HG02642 (cell line): Measurements from ENCODE around the gene PROB1.
"Not testable (repeated sequence)": the region's sequence is repeated elsewhere in the genome, so short reads cannot be mapped to it uniquely, and the experiment has no call there.

Experiments used
- ATAC-seq: cut with Tn5 transposase; IDR thresholded peaks from one replicate; pipeline ENCODE4 v1.9.1; 2021; ENCODE audit warnings: mild to moderate bottlenecking; ENCODE audit not compliant: unreplicated experiment, poor library complexity

The PROB1 gene

DNA sequence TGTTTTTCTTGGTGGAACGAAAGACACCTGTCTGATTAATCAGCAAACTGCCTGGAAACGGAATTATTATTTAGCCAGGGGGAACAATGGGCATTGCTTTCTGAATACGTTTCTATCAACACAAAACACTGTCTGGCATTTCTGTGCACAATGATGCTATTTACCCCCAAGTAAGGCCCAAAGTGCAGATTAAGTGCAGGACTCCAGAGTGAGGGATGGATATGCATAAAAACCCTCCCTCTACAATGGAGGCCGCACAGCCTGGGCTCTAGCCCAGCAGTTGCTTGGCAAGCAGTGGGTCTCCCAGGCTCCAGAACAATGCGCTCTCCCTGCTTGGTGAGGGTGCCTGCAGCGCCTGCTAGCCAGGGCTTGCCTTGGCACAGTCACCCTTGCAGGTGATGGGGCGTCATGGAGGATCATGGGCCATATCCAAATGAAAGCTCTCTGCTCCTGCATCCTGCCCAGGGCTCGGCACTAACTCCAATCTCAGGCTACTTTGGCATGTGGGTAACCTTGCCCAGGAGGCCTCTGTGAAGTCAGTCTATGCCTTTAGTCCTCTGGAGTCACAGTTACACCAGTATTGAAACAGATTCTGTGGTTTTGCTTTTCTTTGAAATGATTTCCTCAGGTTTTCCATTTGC lies 20.4 kb upstream of the PROB1 start:
- no peak for ATAC-seq

DNA sequence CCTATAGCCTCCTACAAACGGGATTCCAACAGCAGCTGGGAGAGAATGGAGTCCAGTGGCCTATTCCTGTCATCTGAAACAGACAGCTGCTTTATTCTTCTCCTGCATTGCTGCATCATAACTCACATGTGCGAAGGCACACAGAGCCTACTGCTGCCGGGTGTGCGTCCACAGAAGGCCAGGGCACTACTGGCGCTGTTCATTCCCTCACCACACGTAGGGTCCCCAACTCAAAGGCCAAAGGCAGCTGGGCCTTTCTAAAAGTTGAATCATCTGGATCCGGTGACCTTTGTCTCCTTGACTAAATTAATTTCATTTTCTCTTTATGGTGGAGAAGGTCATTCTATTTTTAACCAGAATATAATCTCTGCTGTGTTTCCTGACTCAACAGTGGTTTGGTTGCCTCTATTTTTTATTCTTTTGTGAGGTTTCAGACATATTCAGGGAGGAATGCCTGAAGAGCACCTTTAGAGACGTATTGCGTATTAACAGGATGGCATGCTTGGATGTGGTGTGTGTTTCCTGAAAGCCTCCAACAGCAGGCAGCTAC lies 19.8 kb upstream of the PROB1 start:
- ATAC-seq, result no peak

DNA sequence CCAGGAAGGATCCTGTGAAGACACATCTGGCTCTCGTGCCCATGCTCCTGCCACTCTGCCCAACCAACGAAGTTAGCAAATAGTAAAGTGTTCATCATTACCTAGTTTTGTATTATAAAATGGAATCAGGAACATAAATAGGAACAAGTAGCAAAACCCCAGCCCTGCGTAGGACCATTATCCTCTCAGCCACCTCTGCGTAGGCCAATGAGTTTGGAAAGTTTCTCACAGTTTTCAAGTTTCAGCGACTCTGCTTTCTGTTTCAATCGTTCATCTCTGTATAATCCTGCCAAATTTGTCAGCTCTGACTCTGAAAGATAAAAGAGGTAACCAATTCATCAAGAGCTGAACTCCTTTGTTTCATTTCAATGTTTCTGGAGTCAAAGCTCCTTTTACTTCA lies 19.1 kb upstream of the PROB1 start:
- ATAC-seq, result no peak

DNA sequence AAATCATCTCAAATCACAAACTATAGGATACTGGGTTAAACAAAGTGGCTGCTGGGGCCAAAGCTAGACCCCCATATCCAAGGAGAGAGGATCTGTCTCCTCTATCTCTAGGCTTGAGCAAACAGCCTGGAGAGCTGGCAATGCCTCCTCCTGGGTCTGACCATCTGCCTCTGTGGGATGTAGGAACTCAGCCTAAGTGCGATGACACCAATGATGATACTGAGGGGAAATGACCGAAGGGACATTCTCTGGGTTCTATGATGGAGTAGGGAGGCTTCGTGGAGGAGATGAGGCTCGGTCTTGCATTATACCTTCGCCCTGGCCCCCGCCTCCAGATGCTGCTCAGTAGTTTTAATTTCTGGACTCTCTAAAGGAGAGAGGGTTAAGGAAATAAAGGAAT lies 18.2 kb upstream of the PROB1 start:
- no peak for ATAC-seq

DNA sequence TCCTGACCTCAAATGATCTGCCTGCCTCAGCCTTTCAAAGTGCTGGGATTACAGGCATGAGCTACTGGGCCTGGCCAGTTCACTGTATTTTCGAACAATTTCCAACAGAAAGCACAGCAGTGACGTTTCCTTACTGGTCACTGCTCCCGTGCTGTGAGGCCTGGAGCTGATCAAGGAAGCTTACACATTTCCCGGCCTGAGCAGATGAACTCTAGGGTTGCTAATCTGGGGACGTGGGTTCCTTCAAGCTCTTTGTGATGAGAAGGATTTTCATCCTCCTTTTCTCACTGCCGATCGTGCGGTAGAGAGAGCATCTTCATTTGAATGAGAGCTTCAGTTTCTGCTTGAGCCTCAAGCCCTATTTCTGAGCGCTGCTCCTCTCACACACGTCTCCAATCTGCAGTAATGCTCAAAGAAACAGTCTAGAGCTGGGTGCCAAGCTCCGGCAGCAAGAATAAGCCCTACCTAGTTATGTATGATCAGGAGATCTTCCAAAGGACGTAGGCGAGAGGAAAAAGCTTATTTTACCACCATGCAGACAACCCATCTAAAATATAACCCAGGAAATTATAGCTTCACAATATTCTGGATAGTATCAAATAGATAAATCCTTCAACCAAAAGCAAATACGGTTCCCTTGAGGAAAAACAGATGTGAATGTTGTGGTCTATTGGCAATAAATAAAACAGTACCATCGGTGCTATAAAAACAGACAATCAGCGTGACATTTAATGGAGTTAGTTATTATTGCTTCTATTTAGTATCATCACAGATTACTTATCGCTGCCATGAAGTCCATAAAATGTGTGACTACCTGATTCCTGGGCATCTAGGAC lies 16.3 kb upstream of the PROB1 start:
- ATAC-seq, result no peak

GRCh38 chr5:139410121-139410992 lies 15.5 kb upstream of the PROB1 start:
- ATAC-seq, result no peak

DNA sequence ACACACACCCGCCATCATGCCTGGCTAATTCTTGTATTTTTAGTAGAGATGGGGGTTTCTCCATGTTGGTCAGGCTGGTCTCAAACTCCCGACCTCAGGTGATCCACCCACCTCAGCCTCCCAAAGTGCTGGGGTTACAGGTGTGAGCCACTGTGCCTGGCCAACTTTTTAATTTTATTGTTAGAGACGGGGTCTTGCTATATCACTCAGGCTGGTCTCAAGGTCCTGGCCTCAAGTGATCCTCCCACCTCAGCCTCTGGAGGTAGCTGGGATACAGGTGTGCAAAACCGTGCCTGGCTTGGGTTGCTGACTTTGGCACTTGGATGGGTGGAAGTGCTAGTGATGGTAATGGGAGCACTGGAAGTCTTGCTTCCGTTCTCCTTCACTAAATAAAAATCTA lies 14.2 kb upstream of the PROB1 start:
- ATAC-seq, result not testable (repeated sequence)

- ATAC-seq, result no peak
These were observed 13.3 kb upstream of the PROB1 start for GRCh38 chr5:139408191-139408590.

DNA sequence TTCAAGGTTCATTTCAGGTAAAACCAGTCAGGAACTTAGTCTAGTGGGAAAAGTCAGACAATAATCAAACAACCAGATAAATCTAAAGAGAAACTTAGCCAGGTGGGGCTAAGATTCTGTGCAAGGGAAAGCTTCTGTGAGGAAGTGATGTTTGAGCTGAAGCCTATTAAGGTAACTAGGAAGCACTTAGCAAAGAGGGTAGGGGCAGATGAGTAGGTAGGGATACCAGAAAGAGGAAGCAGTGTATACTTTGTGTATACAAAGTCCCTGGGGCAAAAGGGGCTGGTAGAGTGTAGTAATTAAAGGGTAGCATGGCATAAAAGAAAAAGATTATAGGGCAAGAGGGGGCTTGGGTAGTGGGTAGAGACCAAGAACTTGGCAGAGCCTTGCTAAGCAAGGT lies 12.6 kb upstream of the PROB1 start:
- no peak for ATAC-seq

- no peak for ATAC-seq
These were observed 12.1 kb upstream of the PROB1 start for GRCh38 chr5:139406963-139407362.

DNA sequence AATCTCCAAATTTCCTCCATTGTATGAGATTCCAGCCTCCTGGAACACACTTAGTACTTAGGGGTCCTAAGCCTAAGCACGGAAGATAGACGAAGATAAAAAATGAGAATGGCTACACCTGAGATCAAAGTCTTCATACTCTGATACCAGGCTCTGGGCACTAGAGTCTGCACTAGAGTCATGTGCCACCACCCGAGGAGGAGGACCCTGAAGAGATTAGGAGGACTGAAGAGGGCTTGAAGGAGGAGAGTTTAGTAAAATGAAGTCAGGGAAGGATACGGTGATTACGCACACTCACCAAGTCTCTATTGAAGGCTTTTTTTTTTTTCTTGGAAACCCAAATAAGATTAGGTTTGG lies 9.6 kb upstream of the PROB1 start:
- ATAC-seq, result no peak

DNA sequence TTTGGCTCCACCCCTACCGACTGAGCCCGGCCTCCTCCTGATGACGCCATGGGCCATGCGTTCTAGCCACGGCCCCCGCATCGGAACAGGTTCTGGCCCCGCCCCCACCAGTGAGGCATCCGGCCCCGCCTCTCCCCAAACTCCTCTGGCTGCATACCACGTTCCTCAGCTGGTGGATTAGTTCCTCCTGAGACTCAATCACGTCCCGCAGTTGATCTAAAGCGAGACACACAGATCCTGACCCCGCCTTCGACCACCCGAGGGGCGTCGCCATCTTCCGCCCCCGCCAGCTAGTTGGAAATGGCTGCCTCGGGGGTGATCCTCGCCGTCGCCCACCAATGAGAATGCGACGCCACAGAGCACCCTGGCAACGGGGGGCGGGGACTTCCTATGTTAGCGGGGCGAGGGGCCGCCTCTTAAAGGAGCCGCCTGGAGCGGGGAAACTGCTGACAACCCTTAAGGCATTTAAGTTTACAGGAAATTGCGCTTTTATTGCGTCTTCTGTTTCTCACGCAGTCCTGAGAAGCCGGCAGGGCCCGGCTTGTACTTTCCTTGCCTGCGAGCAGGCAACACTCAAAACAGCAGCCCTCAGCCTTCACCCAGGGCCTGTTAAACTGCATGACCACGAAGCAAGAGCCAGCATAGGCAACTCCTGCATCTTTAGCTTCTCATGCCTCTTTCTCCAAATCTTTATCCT lies 9.0 kb upstream of the PROB1 start, which contains the start of gene SPATA24:
Gene SPATA24, minus strand, starts transcription at position 303 of the 697 bp plus-strand sequence. Its CDS starts 29 bp downstream, at position 274.
- ATAC-seq, result peak; percentile 88

GRCh38 chr5:139403418-139403786 lies 8.5 kb upstream of the PROB1 start:
- ATAC-seq, result no peak

- no peak for ATAC-seq
These were observed 7.8 kb upstream of the PROB1 start for GRCh38 chr5:139402561-139403158.

- ATAC-seq, result no peak
These were observed 6.6 kb upstream of the PROB1 start for GRCh38 chr5:139401546-139401945.

DNA sequence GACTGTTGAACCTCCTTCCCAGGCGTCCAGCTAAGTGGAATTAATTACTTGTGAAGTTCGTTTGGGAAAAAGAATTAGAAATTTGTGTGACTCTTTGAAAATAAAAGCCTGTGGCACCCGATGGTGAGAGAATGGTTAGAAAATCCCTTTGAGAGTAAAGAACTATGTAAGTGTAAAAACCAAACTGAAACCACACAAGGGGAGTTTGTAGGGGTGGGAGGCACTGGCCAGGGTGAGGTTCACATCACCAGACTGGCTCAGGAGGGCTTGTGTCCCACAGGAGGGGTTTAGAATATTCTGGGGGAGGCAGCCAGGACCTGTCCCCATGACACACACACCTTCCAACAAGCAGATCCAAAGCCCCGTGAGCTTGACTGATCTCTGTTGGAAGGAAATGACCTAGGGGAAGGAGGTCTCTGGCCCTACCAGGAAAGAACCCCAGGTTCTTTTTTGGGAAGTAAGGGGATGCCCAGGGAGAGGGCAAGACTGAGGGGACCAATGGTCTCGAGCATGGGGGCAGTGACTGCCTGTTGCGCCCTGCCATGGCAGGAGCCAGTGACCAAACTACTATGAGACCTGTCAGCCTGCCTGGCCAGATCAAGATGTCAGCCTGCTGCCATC lies 4.7 kb upstream of the PROB1 start:
- no peak for ATAC-seq

DNA sequence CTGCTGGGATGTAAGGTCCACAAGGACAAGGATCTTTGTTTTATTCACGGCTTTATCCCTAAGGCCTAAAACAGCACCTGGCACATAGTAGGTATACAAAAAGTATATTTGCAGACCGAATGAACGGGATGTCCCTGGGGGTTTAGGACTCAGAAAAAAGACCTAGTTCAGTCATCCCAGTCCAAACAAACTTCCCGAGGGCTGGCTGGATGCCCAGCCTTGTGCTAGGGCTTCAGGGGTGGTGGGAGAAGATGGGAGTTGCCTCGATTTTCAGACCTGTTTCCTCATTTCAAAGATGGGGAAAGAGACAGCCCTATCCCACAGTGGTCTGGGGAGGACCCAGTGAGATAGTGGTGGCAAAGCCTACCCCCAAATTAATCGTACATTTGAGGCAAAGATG lies 3.0 kb upstream of the PROB1 start:
- no peak for ATAC-seq

GRCh38 chr5:139396691-139397090 lies 1.8 kb upstream of the PROB1 start:
- no peak for ATAC-seq
